Activated CD4-positive, alpha-beta T cell treated with anti-CD3 and anti-CD28 coated beads, Interleukin-2, amount 50 U/mL, for 1 hour (primary cell): Measurements from ENCODE around the gene MRPS6.

Source experiments
- DNase-seq: peaks from one replicate; pipeline ENCODE4 v3.0.0-alpha.2; 2020

MRPS6 gene

DNA sequence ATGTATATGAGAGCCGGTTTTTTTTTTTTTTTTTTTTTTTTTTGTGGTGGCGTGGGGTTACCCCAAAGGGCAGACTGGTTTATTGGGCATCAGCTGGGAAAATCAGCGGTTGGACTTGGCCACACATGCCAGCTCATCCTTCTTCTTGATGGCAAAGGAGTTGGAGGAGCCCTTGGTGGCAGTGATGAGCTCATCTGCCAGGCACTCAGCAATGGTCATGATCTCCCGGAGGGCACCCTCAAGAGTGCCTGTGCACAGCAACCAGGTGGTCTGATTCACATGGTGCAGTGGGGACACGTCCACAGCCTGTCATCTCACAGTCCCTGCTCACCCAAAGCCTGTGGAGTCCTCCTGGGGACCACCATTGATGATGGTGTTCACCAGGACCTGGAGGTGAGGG is 62.0 kb downstream of the MRPS6 start:
- DNase-seq, result no peak

DNA sequence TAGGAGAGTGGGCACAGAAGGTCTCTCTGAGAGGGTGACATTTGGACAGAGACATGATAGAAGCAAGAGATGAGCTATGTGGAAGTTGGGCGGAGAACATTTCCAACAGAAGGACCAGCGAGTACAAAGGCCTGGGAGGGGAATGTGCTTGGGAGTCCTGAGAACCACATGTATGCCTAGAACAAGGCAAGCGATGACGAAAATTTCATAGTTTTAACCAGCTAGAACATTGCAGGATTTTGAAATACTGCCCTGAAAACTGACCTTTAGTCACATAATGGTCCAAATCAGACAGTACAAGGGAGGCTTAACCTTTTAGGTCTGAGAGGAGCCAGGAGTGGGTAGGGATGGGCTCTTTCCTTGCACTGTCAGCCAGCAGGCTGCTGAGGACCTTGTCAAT is 68.0 kb downstream of the MRPS6 start:
- DNase-seq, result no peak

DNA sequence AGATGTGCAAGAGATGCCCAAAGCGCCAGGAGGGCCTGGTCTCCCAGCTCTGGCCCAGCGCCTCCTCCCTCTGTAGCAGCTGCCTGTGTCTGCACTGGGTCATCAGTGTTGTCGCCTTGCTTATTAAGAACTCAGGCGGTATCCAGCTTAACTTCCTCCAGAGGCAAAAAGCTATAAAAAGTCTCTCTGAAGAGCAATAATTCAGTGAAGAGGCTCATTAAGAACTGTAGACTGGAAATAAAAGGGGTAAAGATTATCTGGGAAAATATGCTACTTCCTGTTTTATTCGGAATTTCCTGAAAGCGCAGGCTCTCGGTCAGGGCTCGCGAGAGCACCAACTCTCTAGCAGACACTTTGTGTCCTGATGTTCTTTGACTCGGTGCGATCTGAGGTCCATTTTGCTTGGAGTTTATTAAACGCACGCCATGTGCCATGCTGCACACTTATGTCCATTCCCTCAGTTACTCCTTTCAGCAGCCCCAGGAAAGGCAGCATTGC is 70.4 kb downstream of the MRPS6 start:
- DNase-seq, result no peak

DNA sequence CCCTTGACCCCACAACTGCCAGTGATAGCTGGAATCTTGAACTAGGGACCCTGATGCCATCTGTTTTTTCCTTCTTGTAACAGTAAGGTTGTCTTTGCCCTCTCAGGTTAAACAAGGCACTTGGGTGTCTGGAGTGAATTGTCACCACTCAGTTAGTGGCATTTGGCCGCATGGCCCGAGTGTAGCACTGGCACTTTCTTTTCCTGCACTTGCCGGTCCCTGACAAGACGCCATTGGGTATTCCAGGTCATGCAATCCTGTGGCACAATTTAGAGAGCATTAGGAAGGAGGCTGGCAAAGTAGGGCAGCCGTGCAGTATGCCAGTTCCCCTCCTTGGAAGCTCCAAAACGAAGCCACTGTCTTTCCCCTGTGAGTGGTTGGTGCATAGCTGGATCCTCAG is 70.8 kb downstream of the MRPS6 start:
- no peak for DNase-seq

DNA sequence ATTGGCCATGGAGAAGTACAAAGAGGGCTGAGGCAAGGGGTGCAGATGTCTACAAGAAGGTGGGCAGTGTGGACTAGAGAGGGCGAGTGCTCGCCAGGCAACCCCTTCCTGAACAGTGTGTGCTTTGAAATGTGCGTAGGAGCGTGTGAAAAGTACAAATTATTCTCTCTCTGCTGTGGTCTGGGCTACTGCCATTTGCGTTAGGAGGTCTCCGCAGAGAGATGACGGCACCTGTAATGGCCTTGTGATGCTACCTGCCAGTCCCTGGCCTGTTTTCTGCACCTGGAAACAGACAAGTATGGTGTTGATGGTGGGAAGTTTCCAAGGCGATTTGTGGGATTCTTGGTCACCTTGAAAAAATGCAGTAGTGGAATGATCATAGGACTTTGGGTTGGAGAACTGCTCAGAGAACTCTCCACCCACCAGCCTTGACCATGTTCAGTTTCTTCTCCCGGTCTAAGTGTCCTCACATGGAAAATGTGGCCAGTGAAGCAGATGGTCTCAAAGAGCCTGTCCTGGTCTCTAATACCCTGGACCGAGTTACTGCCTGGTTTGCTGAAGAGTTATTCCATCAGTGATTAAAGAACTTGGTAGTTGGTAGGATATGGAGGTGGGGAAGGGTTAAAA is 74.5 kb downstream of the MRPS6 start:
- DNase-seq, result no peak

DNA sequence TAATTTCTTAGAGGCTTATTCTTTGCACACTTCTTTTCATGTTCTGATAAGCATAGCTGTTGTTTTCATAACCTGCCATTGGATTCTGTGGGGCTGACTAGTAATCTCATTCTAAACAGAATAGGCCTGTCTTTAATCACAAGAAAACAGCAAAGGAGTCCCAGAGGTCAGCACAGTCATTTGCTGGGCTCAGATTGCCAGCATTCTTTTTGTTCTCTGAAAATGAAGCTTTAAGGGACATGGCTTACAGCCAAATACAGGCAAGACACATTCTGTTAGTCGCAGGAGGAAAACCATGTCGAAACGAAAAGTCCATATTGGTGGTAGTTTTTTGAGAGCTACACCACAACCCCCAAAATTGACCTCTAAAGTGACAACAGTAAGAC is 75.0 kb downstream of the MRPS6 start:
- DNase-seq, result no peak

DNA sequence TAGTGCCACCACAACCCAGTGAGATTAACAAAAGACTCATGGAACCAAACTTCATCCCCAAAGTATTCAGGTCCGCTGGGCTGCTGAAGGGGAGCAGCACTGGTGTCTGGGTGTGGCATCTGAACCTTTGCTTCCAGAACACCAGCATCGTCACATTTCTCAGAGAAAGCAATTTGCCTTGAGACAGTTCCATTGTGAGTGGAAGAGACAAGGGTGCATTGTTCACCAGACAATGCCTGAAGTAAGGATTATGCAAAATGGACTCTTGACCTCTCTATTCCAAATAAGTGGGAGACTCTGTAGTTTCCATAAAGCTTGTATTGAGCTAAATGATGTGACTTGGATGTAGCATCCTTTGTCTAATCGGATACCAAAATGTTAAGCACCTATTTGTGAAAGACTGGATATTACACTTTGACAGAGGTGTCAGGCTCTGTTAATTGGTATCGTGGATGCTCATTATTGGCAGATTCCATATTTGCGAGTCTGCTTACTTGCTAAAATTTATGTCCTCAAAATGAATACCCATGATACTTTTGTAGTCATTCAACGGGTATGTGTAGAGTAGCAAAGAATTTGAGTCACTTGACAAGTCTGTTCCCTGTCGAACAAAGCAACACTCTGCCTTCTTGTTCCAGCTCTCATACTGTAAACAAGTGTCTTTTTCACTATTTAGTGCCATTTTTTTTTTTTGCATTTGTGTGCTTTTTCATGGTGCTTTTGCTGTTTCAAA is 75.6 kb downstream of the MRPS6 start:
- no peak for DNase-seq

DNA sequence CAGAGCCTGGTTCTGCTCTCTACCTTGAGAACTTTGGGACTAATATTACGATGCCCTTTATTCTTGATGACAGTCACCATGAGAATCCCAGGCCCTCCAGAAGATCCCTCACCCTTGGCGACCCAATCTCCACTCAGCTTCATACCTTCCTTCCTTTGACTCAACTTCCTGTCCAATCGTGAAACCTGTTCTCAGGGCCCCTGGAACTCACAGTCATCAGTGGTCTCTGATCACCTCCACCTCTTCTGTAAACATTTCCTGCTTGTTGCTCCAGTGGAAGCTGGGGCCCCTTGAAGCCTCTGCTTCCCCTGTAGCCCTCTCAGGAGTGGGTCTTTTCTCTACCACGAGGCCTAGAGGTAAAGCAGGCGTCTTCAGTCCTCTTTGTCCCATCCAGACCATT is 79.1 kb downstream of the MRPS6 start:
- no peak for DNase-seq

DNA sequence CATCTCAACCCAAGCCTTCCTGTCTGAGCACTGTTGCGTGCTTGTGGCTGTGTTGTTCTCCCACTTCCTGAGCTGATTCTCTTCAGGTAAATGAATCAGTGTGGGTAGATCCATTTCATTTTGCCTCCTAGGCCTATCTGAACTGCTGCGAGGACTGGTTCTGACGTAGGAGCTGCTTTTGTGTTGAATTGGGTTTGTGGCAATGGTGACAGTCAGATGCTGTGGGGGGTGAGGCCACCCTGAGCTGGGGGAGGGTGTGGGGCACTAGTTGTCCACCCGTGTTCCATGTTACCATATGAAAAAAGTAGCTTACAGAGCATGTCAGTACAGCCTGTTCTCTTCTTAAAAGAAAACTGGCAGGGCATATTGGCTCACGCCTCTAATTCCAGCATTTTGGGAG is 81.5 kb downstream of the MRPS6 start:
- DNase-seq, result no peak

DNA sequence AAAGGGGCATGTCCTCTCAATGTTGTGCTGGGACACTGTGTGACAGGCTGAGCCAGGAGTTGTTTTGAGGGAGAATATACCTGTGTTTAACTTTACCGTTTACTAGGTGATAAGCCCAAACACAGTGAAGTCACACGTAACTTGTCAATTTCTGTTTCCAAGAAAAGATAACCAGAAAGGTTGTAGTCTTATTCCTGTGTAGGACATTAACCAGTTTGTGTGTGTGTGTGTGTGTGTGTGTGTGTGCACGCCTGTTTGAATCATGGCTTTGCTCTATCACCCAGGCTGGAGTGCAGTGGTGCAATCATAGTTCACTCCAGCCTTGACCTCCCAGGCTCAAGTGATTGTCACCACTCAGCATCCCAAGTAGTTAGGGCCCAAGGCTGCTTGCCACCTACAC is 83.6 kb downstream of the MRPS6 start:
- no peak for DNase-seq

DNA sequence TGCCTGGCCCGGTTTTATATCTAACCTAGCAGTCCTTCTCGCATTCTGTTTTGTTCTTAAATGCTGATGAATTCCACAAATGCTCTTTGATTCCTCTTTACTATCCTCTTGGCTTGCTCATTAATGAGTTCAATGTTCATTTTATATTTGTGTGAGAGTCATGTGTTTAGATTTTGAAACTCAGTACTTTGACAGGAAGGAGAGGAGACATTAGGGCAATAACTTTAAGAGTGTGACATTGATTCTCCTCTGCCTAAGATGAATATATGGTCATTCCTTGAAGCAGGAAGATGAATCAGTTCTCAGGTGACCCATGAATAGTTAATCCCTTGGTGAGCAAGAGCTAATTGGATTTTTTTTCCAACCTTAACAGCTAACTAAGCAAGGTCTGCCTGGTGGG is 84.1 kb downstream of the MRPS6 start:
- DNase-seq, result no peak

DNA sequence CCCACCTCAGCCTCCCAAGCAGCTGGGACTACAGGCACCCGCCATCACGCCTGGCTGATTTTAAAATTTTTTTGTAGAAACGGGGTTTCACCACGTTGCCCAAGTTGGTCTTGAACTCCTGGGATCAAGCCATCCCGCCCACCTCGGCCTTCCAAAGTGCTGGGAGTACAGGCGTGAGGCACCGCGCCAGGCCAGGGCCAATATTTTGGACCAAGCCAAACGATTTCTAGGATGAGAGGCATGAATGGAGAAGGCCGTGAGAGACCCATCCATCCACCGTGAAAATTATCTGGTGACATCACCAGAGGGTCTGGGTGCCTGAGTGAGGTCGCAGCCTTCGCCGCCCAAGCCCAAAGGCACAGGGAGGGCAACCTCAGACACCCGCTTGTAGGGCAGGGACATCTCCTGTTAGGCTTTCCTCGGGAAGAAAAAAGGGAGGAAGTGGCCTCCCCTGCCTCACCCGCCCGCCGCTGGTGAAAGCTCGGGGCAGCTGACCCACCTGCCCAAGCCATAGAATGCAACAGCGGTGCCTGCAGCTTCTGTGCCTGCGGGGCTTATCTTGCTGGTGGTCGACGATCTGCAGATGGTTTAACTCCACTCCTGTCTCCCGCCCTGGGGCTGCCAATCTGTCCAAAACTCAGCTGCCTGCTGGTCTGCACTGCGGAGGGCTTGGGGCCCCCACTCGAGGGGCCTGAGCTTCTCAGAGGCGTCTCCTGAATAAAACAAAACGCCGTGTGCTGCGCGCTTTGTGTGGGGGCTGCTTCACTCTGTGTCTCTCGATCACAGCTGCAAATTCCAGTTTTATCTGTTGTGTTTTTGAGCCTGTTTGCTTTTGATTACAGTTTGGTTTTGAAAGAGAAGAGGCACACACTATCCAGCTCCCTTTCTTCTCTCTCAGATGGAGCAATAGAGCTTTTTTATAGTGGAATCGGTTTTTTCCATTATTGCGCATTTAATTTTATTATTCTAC is 85.8 kb downstream of the MRPS6 start:
- DNase-seq, result no peak

DNA sequence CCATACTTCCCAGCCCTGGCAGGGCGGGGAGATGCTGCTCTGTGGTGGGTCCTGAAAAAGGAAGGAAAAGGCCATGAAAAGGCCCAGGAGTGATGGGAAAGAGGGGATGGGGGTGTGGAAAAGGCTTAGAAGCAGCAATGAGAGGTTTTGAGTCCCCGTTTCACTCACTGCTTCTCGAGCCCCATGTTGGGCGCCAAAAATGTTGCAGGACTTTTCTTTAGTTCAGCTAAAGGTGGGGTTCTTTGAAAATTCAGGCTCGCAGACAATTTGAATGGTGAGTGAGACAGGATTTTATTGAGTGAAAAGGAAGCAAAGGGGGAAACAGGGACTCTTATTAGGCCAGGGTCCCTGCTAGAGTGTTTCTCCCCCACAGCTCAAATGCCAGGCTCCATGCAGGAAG is 93.1 kb downstream of the MRPS6 start:
- DNase-seq, result no peak

DNA sequence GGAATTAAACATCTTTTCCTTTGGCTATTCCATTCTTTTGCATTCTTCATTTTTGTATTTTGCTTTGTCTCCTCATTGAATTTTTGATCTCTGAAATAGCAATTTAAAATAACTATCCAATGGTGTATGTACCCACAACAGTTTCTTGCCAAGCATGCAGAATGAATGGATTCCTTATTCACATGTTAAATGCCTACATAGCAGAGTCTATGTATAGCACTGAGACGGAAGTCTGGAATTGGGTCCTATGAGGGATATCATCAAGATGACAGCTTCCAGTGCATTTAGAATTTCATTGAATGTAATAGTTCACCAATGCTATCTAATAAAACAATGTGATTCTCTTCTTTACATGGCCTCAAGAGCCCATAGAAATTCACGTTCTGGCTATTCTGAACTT is 97.5 kb downstream of the MRPS6 start:
- no peak for DNase-seq

DNA sequence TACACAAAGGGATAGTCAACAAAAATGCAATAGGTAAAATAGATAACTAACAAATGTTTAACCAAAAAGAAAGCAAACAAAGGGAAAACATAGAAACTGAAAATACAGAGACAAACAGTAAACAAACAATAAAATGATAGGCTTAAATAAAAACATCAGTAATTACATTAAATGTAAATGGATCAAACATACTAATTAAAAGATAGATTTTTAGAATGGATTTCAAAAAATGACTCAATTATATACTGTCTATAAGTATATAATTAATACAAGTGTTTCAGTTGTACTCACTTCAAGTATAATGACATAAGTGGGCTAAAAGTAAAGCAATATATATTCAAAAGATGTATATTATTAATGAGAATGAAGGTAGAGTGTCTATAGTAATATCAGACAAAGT is 101.1 kb downstream of the MRPS6 start:
- DNase-seq, result no peak

DNA sequence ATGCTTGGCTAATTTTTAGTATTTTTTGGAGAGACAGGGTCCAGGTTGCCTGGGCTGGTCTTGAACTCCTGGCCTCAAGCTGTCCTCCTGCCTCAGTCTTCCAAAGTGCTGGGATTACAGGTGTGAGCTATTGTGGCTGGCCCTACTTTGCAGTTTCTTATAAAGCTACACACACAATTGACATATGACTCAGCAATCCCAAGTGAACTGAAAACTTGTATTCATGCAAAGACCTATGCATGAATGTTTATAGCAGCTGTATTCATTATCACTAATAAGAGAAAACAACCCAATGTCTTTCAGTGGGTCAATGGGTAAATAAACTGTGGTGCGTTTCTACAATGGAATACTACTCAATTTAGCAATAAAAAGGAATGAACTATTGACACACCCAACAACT is 103.1 kb downstream of the MRPS6 start:
- DNase-seq, result no peak

DNA sequence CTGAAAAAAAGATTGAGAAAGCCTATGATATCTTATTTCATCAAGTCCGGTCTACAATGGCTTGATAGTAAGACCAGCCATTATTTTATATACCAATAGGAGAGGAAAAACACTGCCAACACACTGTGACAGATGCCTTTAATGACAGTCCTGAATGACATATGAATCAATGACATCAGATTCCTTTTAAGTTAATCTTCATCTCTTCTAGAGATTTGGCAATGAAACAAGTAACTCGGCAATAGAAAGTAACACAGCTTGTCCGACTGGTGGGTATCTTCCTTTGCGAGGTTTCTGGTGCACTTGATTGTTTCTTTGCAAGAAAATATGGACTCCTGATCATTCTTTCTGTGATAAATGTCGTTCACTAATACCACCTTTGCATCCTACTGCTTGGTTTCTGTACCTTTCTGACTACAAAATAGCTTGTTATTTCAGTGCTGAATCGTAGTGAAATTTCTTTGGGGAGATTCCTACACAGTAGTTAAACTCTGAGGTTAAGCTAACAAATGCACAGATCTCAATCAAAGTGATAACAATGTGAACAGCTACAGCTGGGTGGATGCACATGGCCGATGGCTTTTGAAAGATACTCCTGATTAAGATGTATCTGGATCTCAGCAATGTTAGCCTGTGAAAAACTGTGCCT is 104.7 kb downstream of the MRPS6 start:
- DNase-seq, result no peak

DNA sequence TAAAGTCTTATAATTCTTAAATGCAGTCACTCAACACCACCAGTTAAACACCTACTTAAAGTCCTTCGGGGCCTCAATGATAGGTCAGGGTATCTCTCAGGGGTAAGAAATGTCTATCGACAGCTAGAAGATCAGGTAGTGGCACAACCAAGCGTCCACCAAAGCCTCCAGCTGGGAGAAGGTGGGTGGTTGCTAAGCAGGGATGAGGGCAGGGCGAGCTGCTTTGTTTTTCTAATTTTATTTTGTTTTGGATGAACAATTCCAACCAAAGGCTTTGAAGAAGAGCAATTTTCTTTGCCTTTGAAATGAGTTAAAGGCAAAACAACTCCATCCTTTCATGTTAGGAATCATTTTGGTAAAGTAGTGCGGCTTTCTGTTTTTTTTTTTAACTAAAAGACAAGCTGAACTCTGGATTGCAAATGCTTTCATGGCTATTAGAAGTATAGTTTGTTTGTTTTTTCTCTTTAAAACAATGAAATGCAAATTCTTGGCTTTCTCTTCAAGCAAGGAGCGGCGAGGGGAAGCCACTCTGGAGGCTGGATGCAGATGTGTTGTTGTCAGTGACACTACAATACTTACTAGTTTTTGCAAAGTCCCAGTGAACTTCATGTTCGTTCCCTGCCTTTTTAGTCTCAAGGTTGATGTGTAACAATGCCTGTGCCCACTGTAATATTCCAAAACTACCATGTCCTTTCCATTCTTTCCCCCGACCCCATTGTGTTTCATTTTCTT is 106.0 kb downstream of the MRPS6 start:
- no peak for DNase-seq

DNA sequence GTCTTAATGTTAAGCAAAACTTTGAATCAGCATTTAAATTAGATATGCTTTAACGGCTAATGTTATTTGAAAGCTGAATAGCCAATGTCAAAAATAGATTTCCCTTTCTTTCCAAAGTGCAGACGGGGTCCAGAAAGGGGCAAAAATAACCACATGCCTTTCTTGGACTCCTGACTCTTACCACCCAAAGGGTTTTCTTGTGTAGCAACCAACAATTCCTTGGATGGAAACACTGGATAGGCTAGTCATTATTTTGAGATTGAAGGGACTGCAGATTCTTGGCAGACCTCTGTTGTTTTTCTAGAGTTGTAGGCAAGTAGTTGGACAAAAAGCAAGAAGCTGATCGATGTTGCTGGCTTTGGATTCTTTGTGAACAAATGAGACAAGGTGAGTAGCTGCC is 107.0 kb downstream of the MRPS6 start:
- DNase-seq, result no peak

DNA sequence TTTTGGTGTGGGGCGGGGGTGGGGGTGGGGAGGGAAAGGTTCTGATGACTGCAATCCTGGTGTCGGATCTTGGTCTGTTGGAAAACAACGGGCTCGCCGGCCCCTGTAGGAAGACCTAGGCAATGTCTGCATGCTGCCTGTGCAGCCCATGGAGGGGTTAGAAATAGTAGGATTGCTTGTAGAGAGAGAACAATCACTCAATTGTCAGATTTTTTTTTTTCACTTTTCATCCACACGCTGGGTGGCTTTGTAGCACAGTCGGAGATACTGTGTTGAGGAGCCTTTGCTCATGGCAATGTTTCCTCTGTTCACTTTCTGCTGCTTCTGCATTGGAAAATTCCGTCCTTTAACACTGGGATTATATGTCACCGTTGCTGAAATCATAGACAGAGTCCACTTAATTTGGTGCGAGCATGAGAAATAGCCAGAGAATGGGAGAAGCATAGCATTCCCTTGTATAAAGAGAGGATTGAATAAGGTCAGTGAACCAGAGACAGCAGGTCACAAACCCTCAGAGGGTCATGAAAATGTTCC is 107.5 kb downstream of the MRPS6 start:
- no peak for DNase-seq

DNA sequence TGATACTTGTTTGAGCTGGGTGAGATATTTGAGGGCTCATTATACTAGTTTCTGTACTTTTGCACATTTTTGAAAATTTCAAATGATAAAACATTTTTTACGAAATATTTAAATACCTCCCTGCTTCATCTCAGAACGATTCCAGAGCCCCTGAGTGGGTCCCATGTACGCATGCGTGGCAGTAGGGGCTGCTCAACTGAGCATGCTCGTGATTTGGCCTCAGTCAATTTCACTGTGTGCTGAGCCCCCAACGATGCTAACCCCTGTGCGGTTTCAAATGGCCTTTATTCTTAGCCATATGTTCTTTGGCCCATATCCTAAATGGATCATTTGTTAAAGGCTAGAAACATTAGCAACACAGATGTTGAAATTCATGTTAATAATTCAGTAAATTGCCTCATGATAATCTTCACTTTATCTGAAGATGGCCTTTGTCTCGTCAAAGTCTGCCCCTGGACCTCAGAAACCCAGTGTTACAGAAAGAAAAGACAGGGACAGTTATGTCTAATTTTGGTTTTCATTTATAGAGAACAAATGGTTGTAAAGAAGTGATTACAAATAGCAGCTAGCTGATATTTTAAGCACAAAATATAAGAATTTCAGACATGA is 108.2 kb downstream of the MRPS6 start:
- no peak for DNase-seq

DNA sequence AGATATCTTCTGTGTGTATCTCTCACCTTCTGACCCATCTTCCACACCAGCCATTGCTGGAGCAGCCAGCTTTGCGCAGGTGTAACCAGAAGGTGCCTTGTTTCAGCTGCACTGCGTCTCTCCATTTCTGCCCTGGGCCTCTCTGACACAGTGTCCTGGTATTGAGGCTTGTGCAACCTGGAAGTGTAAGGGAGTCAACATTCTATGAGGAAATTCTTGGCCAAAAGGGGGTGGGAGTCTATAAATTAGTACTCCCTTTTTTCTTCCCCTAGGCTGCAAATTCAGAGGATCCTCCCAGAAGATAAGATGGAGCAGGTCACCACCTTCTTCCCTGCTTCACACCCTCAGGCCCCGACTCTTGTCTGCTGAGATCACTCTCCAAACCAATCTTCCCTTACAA is 109.1 kb downstream of the MRPS6 start:
- DNase-seq, result no peak
